Measurements from ENCODE around the gene INPP4B.
A peak's percentile ranks its signal among the peaks of the same experiment; 100 is the strongest.

The INPP4B gene

GRCh38 chr4:142467088-142467487 lies 379.0 kb downstream of the INPP4B start:
- Histone ChIP-seq H3K4me3 (ENCODE audit: low read length) (no peak overlapping the region), H3K9ac (ENCODE audit: low read length) (no peak overlapping the region), H3K4me1 (ENCODE audit: control insufficient read depth, insufficient read depth, low read length) (no peaks in the 10 kb centered on the region), H3K36me3 (ENCODE audit: control insufficient read depth, insufficient read depth, low read length, severe bottlenecking) (no peaks in the 10 kb centered on the region), H3K27me3 (replicated peaks; ENCODE audit: control insufficient read depth, insufficient read depth, low read length) (no peaks in the 10 kb centered on the region), H3K9me3 (ENCODE audit: control insufficient read depth, low read length) (no peaks in the 10 kb centered on the region)
- no peak for DNase-seq (ENCODE audit: low read depth)

- Histone ChIP-seq H3K9me3 (ENCODE audit: control insufficient read depth, low read length) (no peaks in the 10 kb centered on the region), H3K9ac (ENCODE audit: low read length) (no peak overlapping the region), H3K27me3 (replicated peaks; ENCODE audit: control insufficient read depth, insufficient read depth, low read length) (no peaks in the 10 kb centered on the region), H3K4me3 (ENCODE audit: low read length) (no peak overlapping the region), H3K4me1 (ENCODE audit: control insufficient read depth, insufficient read depth, low read length) (peaks cover 5% of the 10 kb centered on the region), H3K36me3 (ENCODE audit: control insufficient read depth, insufficient read depth, low read length, severe bottlenecking) (no peaks in the 10 kb centered on the region)
- no peak for DNase-seq (ENCODE audit: low read depth)
Measured at GRCh38 chr4:142465526-142465925, 380.6 kb downstream of the INPP4B start.

GRCh38 chr4:142463206-142463605 lies 382.9 kb downstream of the INPP4B start:
- H3K9me3 ChIP-seq (ENCODE audit: control insufficient read depth, low read length) = no peaks in the 10 kb centered on the region
- H3K4me1 ChIP-seq (ENCODE audit: control insufficient read depth, insufficient read depth, low read length) = peaks cover 10% of the 10 kb centered on the region
- no peak overlapping the region for H3K4me3 ChIP-seq (ENCODE audit: low read length)
- no peaks in the 10 kb centered on the region for H3K36me3 ChIP-seq (ENCODE audit: control insufficient read depth, insufficient read depth, low read length, severe bottlenecking)
- DNase-seq (ENCODE audit: low read depth) = no peak
- no peak overlapping the region for H3K9ac ChIP-seq (ENCODE audit: low read length)
- H3K27me3 ChIP-seq (replicated peaks; ENCODE audit: control insufficient read depth, insufficient read depth, low read length) = no peaks in the 10 kb centered on the region

- Histone ChIP-seq H3K4me1 (ENCODE audit: control insufficient read depth, insufficient read depth, low read length) (no peaks in the 10 kb centered on the region), H3K4me3 (ENCODE audit: low read length) (no peak overlapping the region), H3K9ac (ENCODE audit: low read length) (no peak overlapping the region), H3K9me3 (ENCODE audit: control insufficient read depth, low read length) (no peaks in the 10 kb centered on the region), H3K27me3 (replicated peaks; ENCODE audit: control insufficient read depth, insufficient read depth, low read length) (no peaks in the 10 kb centered on the region), H3K36me3 (ENCODE audit: control insufficient read depth, insufficient read depth, low read length, severe bottlenecking) (no peaks in the 10 kb centered on the region)
- peak; percentile 23 for DNase-seq (ENCODE audit: low read depth)
Measured at GRCh38 chr4:142452161-142452855, 393.8 kb downstream of the INPP4B start.

- no peaks in the 10 kb centered on the region for H3K27me3 ChIP-seq (replicated peaks; ENCODE audit: control insufficient read depth, insufficient read depth, low read length)
- H3K4me3 ChIP-seq (ENCODE audit: low read length) = no peak overlapping the region
- no peaks in the 10 kb centered on the region for H3K4me1 ChIP-seq (ENCODE audit: control insufficient read depth, insufficient read depth, low read length)
- H3K9ac ChIP-seq (ENCODE audit: low read length) = no peak overlapping the region
- no peaks in the 10 kb centered on the region for H3K36me3 ChIP-seq (ENCODE audit: control insufficient read depth, insufficient read depth, low read length, severe bottlenecking)
- no peak for DNase-seq (ENCODE audit: low read depth)
- no peaks in the 10 kb centered on the region for H3K9me3 ChIP-seq (ENCODE audit: control insufficient read depth, low read length)
Measured at GRCh38 chr4:142449771-142450373, 396.2 kb downstream of the INPP4B start.

GRCh38 chr4:142447009-142447408 lies 399.1 kb downstream of the INPP4B start:
- Histone ChIP-seq H3K4me1 (ENCODE audit: control insufficient read depth, insufficient read depth, low read length) (no peaks in the 10 kb centered on the region), H3K9ac (ENCODE audit: low read length) (no peak overlapping the region), H3K9me3 (ENCODE audit: control insufficient read depth, low read length) (no peaks in the 10 kb centered on the region), H3K4me3 (ENCODE audit: low read length) (no peak overlapping the region), H3K27me3 (replicated peaks; ENCODE audit: control insufficient read depth, insufficient read depth, low read length) (no peaks in the 10 kb centered on the region), H3K36me3 (ENCODE audit: control insufficient read depth, insufficient read depth, low read length, severe bottlenecking) (no peaks in the 10 kb centered on the region)
- DNase-seq (ENCODE audit: low read depth) = no peak

- Histone ChIP-seq H3K9ac (ENCODE audit: low read length) (no peak overlapping the region), H3K27me3 (replicated peaks; ENCODE audit: control insufficient read depth, insufficient read depth, low read length) (no peaks in the 10 kb centered on the region), H3K4me1 (ENCODE audit: control insufficient read depth, insufficient read depth, low read length) (no peaks in the 10 kb centered on the region), H3K9me3 (ENCODE audit: control insufficient read depth, low read length) (no peaks in the 10 kb centered on the region), H3K4me3 (ENCODE audit: low read length) (no peak overlapping the region), H3K36me3 (ENCODE audit: control insufficient read depth, insufficient read depth, low read length, severe bottlenecking) (no peaks in the 10 kb centered on the region)
- DNase-seq (ENCODE audit: low read depth) = no peak
Measured at GRCh38 chr4:142443469-142443868, 402.6 kb downstream of the INPP4B start.

GRCh38 chr4:142440093-142440492 lies 406.0 kb downstream of the INPP4B start:
- Histone ChIP-seq H3K36me3 (ENCODE audit: control insufficient read depth, insufficient read depth, low read length, severe bottlenecking) (no peaks in the 10 kb centered on the region), H3K9me3 (ENCODE audit: control insufficient read depth, low read length) (peaks cover 5% of the 10 kb centered on the region), H3K27me3 (replicated peaks; ENCODE audit: control insufficient read depth, insufficient read depth, low read length) (no peaks in the 10 kb centered on the region), H3K4me3 (ENCODE audit: low read length) (no peak overlapping the region), H3K4me1 (ENCODE audit: control insufficient read depth, insufficient read depth, low read length) (no peaks in the 10 kb centered on the region), H3K9ac (ENCODE audit: low read length) (no peak overlapping the region)
- DNase-seq (ENCODE audit: low read depth) = no peak

GRCh38 chr4:142435599-142436235 lies 410.4 kb downstream of the INPP4B start:
- DNase-seq (ENCODE audit: low read depth) = no peak
- Histone ChIP-seq H3K9ac (ENCODE audit: low read length) (no peak overlapping the region), H3K9me3 (ENCODE audit: control insufficient read depth, low read length) (peaks cover 5% of the 10 kb centered on the region), H3K4me1 (ENCODE audit: control insufficient read depth, insufficient read depth, low read length) (no peaks in the 10 kb centered on the region), H3K27me3 (replicated peaks; ENCODE audit: control insufficient read depth, insufficient read depth, low read length) (no peaks in the 10 kb centered on the region), H3K36me3 (ENCODE audit: control insufficient read depth, insufficient read depth, low read length, severe bottlenecking) (no peaks in the 10 kb centered on the region), H3K4me3 (ENCODE audit: low read length) (no peak overlapping the region)

GRCh38 chr4:142434519-142435224 lies 411.4 kb downstream of the INPP4B start:
- Histone ChIP-seq H3K4me3 (ENCODE audit: low read length) (no peak overlapping the region), H3K9ac (ENCODE audit: low read length) (no peak overlapping the region), H3K4me1 (ENCODE audit: control insufficient read depth, insufficient read depth, low read length) (no peaks in the 10 kb centered on the region), H3K9me3 (ENCODE audit: control insufficient read depth, low read length) (peaks cover 5% of the 10 kb centered on the region), H3K27me3 (replicated peaks; ENCODE audit: control insufficient read depth, insufficient read depth, low read length) (no peaks in the 10 kb centered on the region), H3K36me3 (ENCODE audit: control insufficient read depth, insufficient read depth, low read length, severe bottlenecking) (no peaks in the 10 kb centered on the region)
- no peak for DNase-seq (ENCODE audit: low read depth)

GRCh38 chr4:142428715-142429114 lies 417.4 kb downstream of the INPP4B start:
- H3K9ac ChIP-seq (ENCODE audit: low read length) = no peak overlapping the region
- no peaks in the 10 kb centered on the region for H3K4me1 ChIP-seq (ENCODE audit: control insufficient read depth, insufficient read depth, low read length)
- no peak for DNase-seq (ENCODE audit: low read depth)
- no peaks in the 10 kb centered on the region for H3K9me3 ChIP-seq (ENCODE audit: control insufficient read depth, low read length)
- H3K27me3 ChIP-seq (replicated peaks; ENCODE audit: control insufficient read depth, insufficient read depth, low read length) = no peaks in the 10 kb centered on the region
- H3K36me3 ChIP-seq (ENCODE audit: control insufficient read depth, insufficient read depth, low read length, severe bottlenecking) = no peaks in the 10 kb centered on the region
- no peak overlapping the region for H3K4me3 ChIP-seq (ENCODE audit: low read length)

Data from adipocyte (in vitro differentiated cells).